ENCODE measurements around the gene PPP1CB. TPM values are rescaled to one million over a fixed set of nuclear protein-coding genes. Genes with fewer than 3 reads are reported as not detected.

The PPP1CB gene
- total RNA-seq, 2 experiments from 2014 or later = 48.5 to 144 TPM

DNA sequence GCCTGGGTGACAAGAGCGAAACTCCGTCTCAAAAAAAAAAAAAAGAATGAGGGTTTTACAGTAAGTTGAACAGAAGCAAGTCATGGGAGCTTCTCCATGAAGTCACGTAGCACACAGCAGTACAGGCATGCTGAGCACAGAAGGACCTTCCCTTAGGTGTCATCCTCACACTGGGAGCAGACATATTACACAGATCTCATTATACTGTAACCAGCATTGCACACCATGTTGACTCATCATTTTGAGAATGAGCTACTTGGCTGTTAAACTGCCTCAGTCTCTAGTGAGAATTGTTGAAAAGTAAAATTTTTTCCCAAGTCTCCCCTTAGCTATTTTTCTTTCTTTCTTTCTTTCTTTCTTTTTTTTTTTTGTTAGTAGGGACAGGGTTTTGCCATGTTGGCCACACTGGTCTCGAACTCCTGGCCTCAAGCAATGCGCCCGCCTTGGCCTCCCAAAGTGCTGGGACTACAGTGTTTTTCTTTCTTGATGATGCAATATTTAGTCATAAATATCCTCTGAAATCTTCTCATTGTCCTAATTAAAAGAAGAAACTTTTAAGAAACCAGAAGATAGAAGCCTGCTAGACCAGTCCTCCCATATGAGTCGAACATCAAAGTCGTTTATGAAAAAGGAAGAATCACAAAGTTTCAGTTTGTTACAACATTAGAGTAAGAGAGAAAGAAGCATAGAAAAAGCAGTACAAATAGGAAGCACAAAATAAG is 37.9 kb upstream of the PPP1CB start:
- no peak for DNase-seq (ENCODE audit: low spot score)
- TF ChIP-seq, protein P1, sequence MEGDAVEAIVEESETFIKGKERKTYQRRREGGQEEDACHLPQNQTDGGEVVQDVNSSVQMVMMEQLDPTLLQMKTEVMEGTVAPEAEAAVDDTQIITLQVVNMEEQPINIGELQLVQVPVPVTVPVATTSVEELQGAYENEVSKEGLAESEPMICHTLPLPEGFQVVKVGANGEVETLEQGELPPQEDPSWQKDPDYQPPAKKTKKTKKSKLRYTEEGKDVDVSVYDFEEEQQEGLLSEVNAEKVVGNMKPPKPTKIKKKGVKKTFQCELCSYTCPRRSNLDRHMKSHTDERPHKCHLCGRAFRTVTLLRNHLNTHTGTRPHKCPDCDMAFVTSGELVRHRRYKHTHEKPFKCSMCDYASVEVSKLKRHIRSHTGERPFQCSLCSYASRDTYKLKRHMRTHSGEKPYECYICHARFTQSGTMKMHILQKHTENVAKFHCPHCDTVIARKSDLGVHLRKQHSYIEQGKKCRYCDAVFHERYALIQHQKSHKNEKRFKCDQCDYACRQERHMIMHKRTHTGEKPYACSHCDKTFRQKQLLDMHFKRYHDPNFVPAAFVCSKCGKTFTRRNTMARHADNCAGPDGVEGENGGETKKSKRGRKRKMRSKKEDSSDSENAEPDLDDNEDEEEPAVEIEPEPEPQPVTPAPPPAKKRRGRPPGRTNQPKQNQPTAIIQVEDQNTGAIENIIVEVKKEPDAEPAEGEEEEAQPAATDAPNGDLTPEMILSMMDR (conservative IDR thresholded peaks at IDR 0.05; ENCODE audit: low read length) = no peak
- no peak for TF ChIP-seq EZH2phosphoT487 (IDR thresholded peaks at IDR 0.05; ENCODE audit: borderline replicate concordance, low read depth, low read length)
- ChIA-PET POLR2A (interaction anchor here (0.6 to 1.2 kb wide), 2 partner anchors 8 to 495 kb away, joined by 3 to 4 read pairs; no protein-coding TSS in a partner anchor), CTCF (ENCODE audit: unreplicated experiment) (no interaction called here)
- intact Hi-C loops (cut with micrococcal nuclease; ENCODE audit: unreplicated experiment) = no loop called here
- BruUV-seq (replicated peaks) = no TSS peak
- no peaks in the 10 kb centered on the region for H4K20me1 ChIP-seq (ENCODE audit: insufficient read depth, low read length)
- H3K4me1 ChIP-seq (ENCODE audit: insufficient read depth, low read length, poor library complexity, severe bottlenecking) = no peaks in the 10 kb centered on the region
- no peaks in the 10 kb centered on the region for H3K79me2 ChIP-seq (ENCODE audit: insufficient read depth, low read depth, low read length)
- H3K36me3 ChIP-seq (ENCODE audit: insufficient read depth, low read length) = no peaks in the 10 kb centered on the region
- H3K9me3 ChIP-seq (ENCODE audit: low read length) = no peaks in the 10 kb centered on the region
- no peak overlapping the region for H2AFZ ChIP-seq (ENCODE audit: low read length)
- no peak overlapping the region for H3K4me3 ChIP-seq (ENCODE audit: low read depth, low read length, poor library complexity, severe bottlenecking)
- no peak overlapping the region for H3K27ac ChIP-seq (ENCODE audit: low read depth, low read length, poor library complexity, severe bottlenecking)
- H3K4me2 ChIP-seq (ENCODE audit: low read length) = no peak overlapping the region
- no peaks in the 10 kb centered on the region for H3K9me2 ChIP-seq (ENCODE audit: insufficient read depth, low read length)

GRCh38 chr2:28716265-28716865 is 35.3 kb upstream of the PPP1CB start:
- no peaks in the 10 kb centered on the region for H4K20me1 ChIP-seq (ENCODE audit: insufficient read depth, low read length)
- H3K27ac ChIP-seq (ENCODE audit: low read depth, low read length, poor library complexity, severe bottlenecking) = no peak overlapping the region
- ChIA-PET CTCF (ENCODE audit: unreplicated experiment) (no interaction called here), POLR2A (interaction anchor here (1.2 kb wide), 1 partner anchor 14 kb away, joined by 3 read pairs; no protein-coding TSS in a partner anchor)
- H3K4me2 ChIP-seq (ENCODE audit: low read length) = no peak overlapping the region
- no peak for DNase-seq (ENCODE audit: low spot score)
- TF ChIP-seq, protein P1 (conservative IDR thresholded peaks at IDR 0.05; ENCODE audit: low read length) = no peak
- H3K4me3 ChIP-seq (ENCODE audit: low read depth, low read length, poor library complexity, severe bottlenecking) = no peak overlapping the region
- intact Hi-C loops (cut with micrococcal nuclease; ENCODE audit: unreplicated experiment) = no loop called here
- H3K79me2 ChIP-seq (ENCODE audit: insufficient read depth, low read depth, low read length) = no peaks in the 10 kb centered on the region
- no peaks in the 10 kb centered on the region for H3K9me3 ChIP-seq (ENCODE audit: low read length)
- H3K36me3 ChIP-seq (ENCODE audit: insufficient read depth, low read length) = no peaks in the 10 kb centered on the region
- H3K9me2 ChIP-seq (ENCODE audit: insufficient read depth, low read length) = no peaks in the 10 kb centered on the region
- no TSS peak for BruUV-seq (replicated peaks)
- H3K4me1 ChIP-seq (ENCODE audit: insufficient read depth, low read length, poor library complexity, severe bottlenecking) = no peaks in the 10 kb centered on the region
- no peak overlapping the region for H2AFZ ChIP-seq (ENCODE audit: low read length)

GRCh38 chr2:28717339-28717758 is 34.3 kb upstream of the PPP1CB start:
- ChIA-PET CTCF (ENCODE audit: unreplicated experiment) (no interaction called here), POLR2A (interaction anchor here (0.7 kb wide), 1 partner anchor 9 kb away, joined by 3 read pairs; no protein-coding TSS in a partner anchor)
- Histone ChIP-seq H4K20me1 (ENCODE audit: insufficient read depth, low read length) (no peaks in the 10 kb centered on the region), H3K27ac (ENCODE audit: low read depth, low read length, poor library complexity, severe bottlenecking) (no peak overlapping the region), H3K4me2 (ENCODE audit: low read length) (no peak overlapping the region), H3K9me2 (ENCODE audit: insufficient read depth, low read length) (no peaks in the 10 kb centered on the region), H3K4me3 (ENCODE audit: low read depth, low read length, poor library complexity, severe bottlenecking) (no peak overlapping the region), H3K4me1 (ENCODE audit: insufficient read depth, low read length, poor library complexity, severe bottlenecking) (no peaks in the 10 kb centered on the region), H2AFZ (ENCODE audit: low read length) (no peak overlapping the region), H3K79me2 (ENCODE audit: insufficient read depth, low read depth, low read length) (no peaks in the 10 kb centered on the region), H3K9me3 (ENCODE audit: low read length) (no peaks in the 10 kb centered on the region), H3K36me3 (ENCODE audit: insufficient read depth, low read length) (no peaks in the 10 kb centered on the region)
- DNase-seq (ENCODE audit: low spot score) = no peak
- no TSS peak for BruUV-seq (replicated peaks)
- no peak for TF ChIP-seq EZH2phosphoT487 (IDR thresholded peaks at IDR 0.05; ENCODE audit: borderline replicate concordance, low read depth, low read length)
- TF ChIP-seq, protein P1 (conservative IDR thresholded peaks at IDR 0.05; ENCODE audit: low read length) = no peak
- intact Hi-C loops (cut with micrococcal nuclease; ENCODE audit: unreplicated experiment) = no loop called here
